Measurements from ENCODE around the gene SEL1L2.

SEL1L2 gene

GRCh38 chr20:13928901-13929300, 61.5 kb downstream of the SEL1L2 start:
- DNase-seq, result no peak

DNA sequence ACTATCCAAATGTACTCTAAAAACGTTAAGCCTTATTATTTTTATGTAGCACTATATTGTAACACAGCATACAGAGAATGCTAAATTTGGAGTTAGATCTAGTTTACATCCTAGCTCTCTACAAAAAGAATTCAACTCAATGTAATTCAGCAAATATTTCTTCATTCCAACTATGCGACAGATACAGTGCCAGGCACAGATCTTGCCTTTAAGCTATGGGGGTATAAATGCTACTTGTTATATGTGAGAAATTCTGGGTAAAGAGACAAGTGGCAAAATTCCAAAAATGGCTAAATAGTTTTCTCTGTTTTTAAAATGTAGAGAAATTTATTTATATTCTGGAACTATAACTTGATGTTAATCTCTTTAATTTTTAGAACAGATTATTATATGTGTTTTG, 63.2 kb downstream of the SEL1L2 start:
- no peak for DNase-seq

GRCh38 chr20:13922241-13922640, 68.2 kb downstream of the SEL1L2 start:
- DNase-seq, result no peak

GRCh38 chr20:13915284-13915683, 75.1 kb downstream of the SEL1L2 start:
- DNase-seq, result no peak

- DNase-seq, result no peak
These were observed 76.8 kb downstream of the SEL1L2 start for GRCh38 chr20:13913572-13913971.

DNA sequence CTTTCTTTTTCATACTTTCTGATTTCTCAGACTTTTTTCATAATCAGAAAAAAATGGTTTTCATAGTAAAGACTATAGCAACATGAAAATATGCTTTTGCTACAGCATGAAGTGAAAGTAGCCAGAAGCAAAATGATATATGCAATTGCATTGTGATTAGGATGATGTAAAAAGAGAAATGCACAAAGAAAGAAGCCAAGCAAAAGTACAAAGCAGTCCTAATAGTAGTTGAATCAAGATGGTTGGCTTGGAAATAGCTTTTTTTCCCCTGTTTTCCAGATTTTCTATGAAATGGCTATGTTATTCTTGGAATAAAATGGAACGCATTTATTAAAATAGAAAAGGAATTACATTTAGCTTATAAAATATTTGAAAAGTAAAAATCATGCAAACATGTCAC, 77.3 kb downstream of the SEL1L2 start:
- no peak for DNase-seq

- DNase-seq, result no peak
These were observed 79.9 kb downstream of the SEL1L2 start for GRCh38 chr20:13910492-13910891.

DNA sequence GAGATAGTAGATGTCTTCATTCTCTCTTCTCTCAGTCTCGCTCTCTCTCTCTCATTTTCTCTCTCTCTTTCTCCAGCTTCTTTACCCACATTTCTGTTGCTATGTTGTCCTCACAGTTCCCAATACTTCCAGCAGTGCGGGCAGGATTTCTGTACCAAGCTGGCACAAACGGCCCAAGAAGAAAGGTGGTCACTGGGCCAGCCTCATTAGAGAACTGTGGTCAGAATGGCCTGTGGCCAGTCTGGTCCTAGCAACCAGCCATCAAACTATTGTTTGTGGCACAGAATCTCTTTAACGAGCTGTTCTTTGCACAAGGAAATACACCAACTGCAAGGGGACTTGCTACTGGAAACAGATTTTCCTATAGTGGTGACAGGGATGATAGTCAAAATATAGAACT, 81.3 kb downstream of the SEL1L2 start:
- DNase-seq, result no peak

- no peak for DNase-seq
These were observed 85.6 kb downstream of the SEL1L2 start for GRCh38 chr20:13904766-13905165.

DNA sequence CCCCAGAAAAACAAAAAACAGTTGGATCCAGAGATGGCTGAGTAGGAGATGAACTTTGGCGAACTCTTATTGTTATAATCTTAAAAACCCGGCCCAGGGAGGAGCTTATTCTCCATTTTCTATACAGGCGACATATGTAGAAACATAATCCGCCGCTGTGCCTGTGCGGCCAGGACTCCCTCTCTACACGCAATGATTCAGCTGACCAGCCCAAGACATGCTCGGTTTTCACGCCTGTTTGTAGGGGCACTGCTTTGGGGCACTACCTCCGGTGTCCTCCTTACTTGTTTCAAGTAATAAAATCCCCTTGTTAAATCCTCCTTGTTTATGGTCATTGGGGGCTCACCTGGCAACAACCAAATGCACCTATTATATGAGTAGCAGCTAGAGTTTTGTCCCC, 89.9 kb downstream of the SEL1L2 start:
- no peak for DNase-seq

DNA sequence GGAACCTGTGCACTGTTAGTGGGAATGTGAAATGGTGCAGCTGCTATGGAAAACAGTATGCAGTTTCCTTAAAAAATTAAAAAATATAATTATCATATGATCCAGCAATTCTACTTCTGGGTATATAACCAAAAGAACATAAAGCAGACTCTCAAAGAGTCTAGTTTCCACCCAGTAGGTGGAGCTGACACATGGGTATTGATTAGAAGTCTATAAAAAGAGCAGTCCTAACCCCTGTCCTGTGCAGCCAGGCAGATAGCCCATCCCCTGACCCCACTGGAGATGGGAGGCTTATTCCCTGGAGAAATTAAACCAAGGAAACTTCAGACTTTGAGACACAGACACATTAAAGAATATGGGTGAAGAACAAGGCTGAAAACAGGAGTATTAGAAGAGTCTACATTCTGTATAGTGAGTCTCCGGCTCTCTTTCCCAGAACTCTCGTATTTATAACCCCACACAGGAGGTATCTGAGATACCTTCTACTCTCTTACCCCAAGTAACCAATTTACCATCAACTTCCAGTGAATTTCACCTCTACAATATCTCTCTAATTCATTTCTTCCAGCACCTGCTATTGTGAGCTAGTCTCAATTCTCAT, 92.3 kb downstream of the SEL1L2 start:
- DNase-seq, result no peak

DNA sequence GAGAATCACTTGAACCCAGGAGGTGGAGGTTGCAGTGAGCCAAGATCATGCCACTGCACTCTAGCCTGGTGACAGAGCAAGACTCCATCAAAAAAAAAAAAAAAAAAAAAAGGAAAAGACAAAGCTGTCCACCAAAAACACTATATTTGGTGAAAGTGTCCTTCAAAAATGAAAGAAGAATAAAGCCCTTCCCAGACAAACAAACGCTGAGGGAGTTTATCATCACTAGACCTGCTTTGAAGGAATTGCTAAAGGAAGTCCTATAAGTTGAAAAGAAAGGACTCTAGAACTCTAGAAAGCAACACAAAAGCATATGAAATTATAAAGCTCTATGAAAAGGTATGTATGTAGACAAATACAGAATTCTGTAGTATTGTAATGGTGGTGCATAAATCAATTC, 98.8 kb downstream of the SEL1L2 start:
- DNase-seq, result no peak

DNA sequence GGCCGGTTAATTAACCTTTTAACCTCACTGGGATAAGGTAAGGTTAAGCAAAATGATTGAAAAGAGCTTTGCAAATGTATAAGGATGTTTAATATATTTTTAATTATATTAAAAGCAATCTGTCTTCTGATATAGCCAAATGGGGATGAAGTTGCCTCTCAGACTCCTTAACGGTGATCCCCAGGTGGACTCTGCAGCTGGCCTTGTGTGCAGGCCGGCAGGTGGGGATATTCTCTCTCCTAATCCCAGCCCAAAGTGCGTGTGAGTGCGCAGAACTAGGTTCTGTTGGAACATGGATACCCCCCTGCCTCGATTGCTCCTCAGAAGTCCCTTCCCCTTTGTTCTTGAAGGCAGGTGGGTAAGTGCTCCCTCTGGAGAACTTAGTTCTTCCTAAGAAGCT, 105.6 kb downstream of the SEL1L2 start:
- DNase-seq, result no peak

- DNase-seq, result peak; percentile 3
These were observed 107.0 kb downstream of the SEL1L2 start for GRCh38 chr20:13883425-13883824.

- DNase-seq, result no peak
These were observed 111.8 kb downstream of the SEL1L2 start for GRCh38 chr20:13878566-13878965.

DNA sequence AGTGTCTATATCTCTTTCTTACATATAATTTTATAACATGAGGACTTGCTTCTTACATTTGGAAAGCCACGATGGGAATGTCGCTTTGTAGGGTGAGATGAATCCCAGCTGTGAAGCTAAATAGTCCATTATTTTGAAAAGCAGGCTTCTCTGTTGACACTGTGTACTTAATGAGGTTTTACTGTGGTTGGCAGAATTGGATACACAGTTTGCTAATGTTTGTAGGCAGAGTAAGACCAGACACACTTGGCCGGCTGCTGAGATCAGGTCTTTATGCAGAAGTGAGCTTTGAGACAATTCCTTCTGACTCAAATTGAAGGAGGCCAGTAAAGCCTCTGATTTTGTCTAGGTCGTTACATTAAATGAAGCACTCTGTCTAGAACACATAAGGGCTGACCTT, 112.6 kb downstream of the SEL1L2 start:
- peak; percentile 22 for DNase-seq

DNA sequence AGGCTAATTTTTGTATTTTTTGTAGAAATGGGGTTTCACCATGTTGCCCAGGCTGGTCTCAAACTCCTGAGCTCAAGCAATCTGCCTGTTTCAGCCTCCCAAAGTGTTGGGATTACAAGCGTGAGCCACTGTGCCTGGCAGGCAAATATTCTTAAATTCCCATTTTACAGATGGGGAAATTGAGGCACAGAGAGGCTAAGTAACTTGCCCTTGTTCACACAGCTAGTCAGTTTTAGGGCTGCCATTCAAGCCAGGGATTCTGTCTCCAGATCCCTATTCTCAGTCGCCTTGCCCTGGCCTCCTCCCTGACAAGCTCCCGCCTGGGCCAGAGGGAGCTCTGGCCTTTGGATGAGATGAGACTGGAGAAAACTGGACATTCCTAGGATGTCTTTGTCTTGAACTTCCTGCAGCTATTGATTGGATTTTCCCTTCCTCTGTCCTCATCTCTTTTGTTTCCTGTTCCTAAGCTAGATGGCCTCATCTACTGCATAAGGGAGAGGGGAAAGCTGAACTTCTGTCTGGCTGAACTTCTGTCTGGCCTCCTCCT, 115.1 kb downstream of the SEL1L2 start:
- DNase-seq, result no peak

GRCh38 chr20:13874394-13875157, 115.8 kb downstream of the SEL1L2 start:
- DNase-seq, result no peak

DNA sequence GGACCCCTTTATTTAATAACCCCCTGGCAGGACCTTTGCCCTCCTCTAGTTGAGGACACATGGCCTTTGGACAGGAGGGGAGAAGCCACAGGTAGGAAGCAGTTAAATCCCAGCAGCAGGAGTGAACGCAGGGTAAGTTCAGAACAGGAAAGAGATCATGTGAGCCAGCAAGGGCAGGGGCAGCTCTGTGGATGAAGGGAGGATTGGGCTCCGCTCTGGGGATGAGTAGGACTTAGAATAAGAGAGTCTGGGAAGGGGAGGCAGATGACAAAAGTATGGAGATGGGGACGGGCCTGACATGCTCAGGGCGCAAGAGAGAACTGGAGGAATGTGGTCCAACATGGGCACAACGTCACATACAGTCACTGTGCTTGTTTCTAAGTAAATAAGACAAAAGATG, 116.6 kb downstream of the SEL1L2 start:
- DNase-seq, result no peak

GRCh38 chr20:13870170-13870748, 120.2 kb downstream of the SEL1L2 start:
- DNase-seq, result no peak

GRCh38 chr20:13868331-13868730, 122.1 kb downstream of the SEL1L2 start:
- DNase-seq, result no peak

DNA sequence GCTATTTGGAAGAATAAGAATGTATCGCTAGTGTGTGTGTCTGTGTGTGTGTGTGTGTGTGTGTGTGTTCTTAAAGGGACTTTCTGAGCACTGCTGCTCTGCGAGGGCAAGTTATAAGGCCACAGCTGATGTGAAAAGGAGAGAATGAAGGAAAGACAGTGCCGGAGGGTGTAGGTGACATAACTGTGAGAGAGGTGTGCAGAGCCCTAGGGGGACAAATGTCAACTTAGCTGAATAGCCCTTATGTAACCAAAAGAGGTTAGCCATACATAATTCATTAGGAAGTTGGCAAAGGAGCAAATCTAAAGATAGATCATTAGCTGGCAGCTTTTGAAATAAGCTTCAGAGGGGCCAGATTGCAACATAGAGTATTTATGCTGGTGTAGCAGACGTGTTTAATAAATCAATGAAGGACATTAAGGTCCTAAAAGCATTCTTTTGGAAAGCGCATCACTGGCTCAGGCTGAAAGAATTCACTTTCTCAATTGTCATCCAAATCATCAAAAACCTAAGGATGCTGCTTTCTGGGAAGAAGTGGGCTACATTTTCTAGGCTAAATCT, 124.5 kb downstream of the SEL1L2 start:
- DNase-seq, result no peak

DNA sequence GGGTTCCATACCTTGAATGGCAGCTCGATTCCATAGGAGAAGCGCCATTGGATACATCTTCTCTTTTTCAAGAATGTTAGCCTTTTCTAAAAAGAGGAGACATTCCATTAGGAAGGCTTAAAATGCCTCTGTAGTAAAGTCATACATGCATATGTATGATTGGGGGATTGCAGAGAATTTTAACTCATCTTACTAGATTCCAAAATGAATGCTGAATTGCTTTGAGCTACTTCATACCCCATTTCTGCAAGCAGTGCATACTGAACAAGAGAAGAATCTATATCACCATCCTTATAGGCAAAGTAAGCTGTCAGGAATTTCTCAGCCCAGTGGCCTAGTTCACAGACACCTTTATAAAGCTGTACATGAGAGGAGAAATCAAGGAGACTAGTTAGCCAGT, 125.3 kb downstream of the SEL1L2 start:
- DNase-seq, result no peak

DNA sequence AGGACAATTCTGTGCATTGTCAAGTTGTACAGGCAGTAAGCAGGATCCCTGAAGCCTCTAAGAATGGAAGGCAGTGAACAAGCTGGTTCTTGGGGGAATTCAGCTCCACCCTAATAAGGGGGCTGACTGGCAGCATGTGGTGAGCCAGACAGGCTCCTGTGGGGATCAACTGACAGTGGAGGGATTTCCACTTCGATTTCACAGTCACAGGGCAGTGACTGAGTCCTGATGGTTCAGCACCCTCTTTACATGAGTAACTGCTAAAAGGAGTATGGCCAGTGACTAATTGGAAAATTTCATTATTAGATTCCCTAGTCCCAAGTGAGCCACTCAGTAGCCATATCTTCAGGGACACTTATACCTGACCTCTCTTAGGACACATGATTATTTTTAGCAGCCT, 127.2 kb downstream of the SEL1L2 start:
- no peak for DNase-seq

All from NCI-H774 (cell line).